ENCODE data around the gene TBC1D21.

TBC1D21 gene

GRCh38 chr15:73889762-73890124, 16.4 kb downstream of the TBC1D21 start:
- TF ChIP-seq ZC3H10 (CRISPR knock-in tag; IDR thresholded peaks at IDR 0.05) (no peak), ZFP30 (CRISPR knock-in tag; IDR thresholded peaks at IDR 0.05) (no peak), TOX (CRISPR knock-in tag; IDR thresholded peaks at IDR 0.05; ENCODE audit: borderline replicate concordance) (no peak), TCF4 (CRISPR knock-in tag; IDR thresholded peaks at IDR 0.05; ENCODE audit: borderline replicate concordance) (no peak)
- no peak for ATAC-seq

DNA sequence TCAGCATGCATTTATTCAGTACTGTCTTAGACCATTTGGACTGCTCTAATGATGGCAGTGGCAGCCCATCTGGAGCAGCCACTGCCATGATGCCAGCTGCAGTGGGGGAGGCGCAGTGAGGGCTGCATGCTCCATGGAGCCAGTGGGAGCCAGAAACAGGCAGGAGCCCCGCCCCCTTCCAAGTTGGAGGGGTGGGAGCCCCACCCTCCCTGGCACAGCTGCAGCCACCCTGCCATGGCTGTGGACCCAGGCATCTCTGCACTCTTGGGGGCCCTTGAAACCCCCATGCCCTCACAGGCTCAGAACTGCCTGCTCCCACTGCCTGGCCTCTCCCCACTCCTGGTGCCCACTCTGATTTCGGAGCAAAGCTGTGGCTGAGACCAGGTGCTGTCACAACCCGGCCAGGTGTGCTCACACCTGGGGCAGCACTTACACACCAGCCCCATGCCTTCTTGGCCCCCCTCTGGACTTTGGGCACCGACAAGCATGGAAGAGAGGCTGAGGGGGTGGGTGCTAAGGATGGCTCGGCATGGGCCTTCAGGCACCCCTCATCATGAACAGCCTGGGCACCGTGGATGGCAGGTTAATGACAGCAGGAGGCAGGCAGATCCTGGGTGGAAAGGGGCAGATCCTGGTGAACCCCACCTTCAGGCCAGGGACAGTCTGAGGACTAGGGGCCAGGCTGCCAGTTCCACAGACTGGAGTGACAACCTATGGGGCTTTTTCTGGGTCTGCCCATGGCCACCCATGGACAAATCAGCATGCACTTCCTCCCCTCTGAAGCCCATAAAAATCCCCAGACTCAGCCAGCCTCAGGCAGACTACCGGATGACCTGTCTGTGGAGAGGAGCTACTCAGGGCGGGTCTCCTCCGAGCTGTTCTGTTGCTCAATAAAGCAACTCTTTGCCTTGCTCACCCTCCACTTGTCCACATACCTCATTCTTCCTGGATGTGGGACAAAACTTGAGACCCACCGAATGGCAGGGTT, 18.3 kb downstream of the TBC1D21 start:
- TF ChIP-seq, protein P1, sequence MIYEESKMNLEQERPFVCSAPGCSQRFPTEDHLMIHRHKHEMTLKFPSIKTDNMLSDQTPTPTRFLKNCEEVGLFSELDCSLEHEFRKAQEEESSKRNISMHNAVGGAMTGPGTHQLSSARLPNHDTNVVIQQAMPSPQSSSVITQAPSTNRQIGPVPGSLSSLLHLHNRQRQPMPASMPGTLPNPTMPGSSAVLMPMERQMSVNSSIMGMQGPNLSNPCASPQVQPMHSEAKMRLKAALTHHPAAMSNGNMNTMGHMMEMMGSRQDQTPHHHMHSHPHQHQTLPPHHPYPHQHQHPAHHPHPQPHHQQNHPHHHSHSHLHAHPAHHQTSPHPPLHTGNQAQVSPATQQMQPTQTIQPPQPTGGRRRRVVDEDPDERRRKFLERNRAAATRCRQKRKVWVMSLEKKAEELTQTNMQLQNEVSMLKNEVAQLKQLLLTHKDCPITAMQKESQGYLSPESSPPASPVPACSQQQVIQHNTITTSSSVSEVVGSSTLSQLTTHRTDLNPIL (CRISPR knock-in tag; IDR thresholded peaks at IDR 0.05; ENCODE audit: low read depth): no peak
- TF ChIP-seq ISL1 (CRISPR knock-in tag; IDR thresholded peaks at IDR 0.05): no peak
- TF ChIP-seq TSHZ2 (CRISPR knock-in tag; IDR thresholded peaks at IDR 0.05): no peak
- no peak for TF ChIP-seq CSRNP3 (CRISPR knock-in tag; IDR thresholded peaks at IDR 0.05)
- TF ChIP-seq ZFP3 (CRISPR knock-in tag; IDR thresholded peaks at IDR 0.05): no peak
- TF ChIP-seq OSR1 (CRISPR knock-in tag; IDR thresholded peaks at IDR 0.05): no peak
- no peak for TF ChIP-seq BACH2 (CRISPR knock-in tag; IDR thresholded peaks at IDR 0.05; ENCODE audit: borderline replicate concordance)
- TF ChIP-seq PATZ1 (CRISPR knock-in tag; IDR thresholded peaks at IDR 0.05; ENCODE audit: borderline replicate concordance): no peak
- TF ChIP-seq GLIS3 (CRISPR knock-in tag; IDR thresholded peaks at IDR 0.05): no peak
- TF ChIP-seq RARB (CRISPR knock-in tag; IDR thresholded peaks at IDR 0.05): no peak
- TF ChIP-seq TOX (CRISPR knock-in tag; IDR thresholded peaks at IDR 0.05; ENCODE audit: borderline replicate concordance): no peak
- TF ChIP-seq ZNF565 (CRISPR knock-in tag; conservative IDR thresholded peaks at IDR 0.05; ENCODE audit: low read depth): no peak
- TF ChIP-seq TCF4 (CRISPR knock-in tag; IDR thresholded peaks at IDR 0.05; ENCODE audit: borderline replicate concordance): no peak
- no peak for ATAC-seq

GRCh38 chr15:73892446-73893226, 19.3 kb downstream of the TBC1D21 start:
- no peak for ATAC-seq
- TF ChIP-seq TOX (CRISPR knock-in tag; IDR thresholded peaks at IDR 0.05; ENCODE audit: borderline replicate concordance) (no peak), OSR1 (CRISPR knock-in tag; IDR thresholded peaks at IDR 0.05) (no peak), PATZ1 (CRISPR knock-in tag; IDR thresholded peaks at IDR 0.05; ENCODE audit: borderline replicate concordance) (no peak), ZNF565 (CRISPR knock-in tag; conservative IDR thresholded peaks at IDR 0.05; ENCODE audit: low read depth) (no peak), ZC3H10 (CRISPR knock-in tag; IDR thresholded peaks at IDR 0.05) (no peak), PPARA (CRISPR knock-in tag; IDR thresholded peaks at IDR 0.05; ENCODE audit: borderline replicate concordance) (no peak), CSRNP3 (CRISPR knock-in tag; IDR thresholded peaks at IDR 0.05) (no peak), BACH2 (CRISPR knock-in tag; IDR thresholded peaks at IDR 0.05; ENCODE audit: borderline replicate concordance) (no peak), TSHZ2 (CRISPR knock-in tag; IDR thresholded peaks at IDR 0.05) (no peak), ZNF8 (CRISPR knock-in tag; IDR thresholded peaks at IDR 0.05) (no peak)

Data from SK-N-SH treated with all-trans-retinoic acid at 6 μM for 48 hours (cell line).